Measurements from ENCODE around the gene SUGP1.

GRCh38 chr19:19262190-19263057 is 57.9 kb downstream of the SUGP1 start:
- TF ChIP-seq CTCF (IDR thresholded peaks at IDR 0.05; ENCODE audit: insufficient read depth, low read depth, low read length) (no peak), EZH2 (IDR thresholded peaks at IDR 0.05; ENCODE audit: insufficient read depth, low read length) (peak; percentile 66)

All from astrocyte (in vitro differentiated cells and primary cell).